H9 (cell line): ENCODE results near the gene GP1BA. TPM values are rescaled to one million over a fixed set of nuclear protein-coding genes. Genes with fewer than 3 reads are reported as not detected.

ENCODE experiments used
- DNase-seq: peaks from one replicate; pipeline ENCODE4 v3.0.0-alpha.2; 2017
- H2AFZ ChIP-seq: one replicate; pipeline ENCODE4 v1.6.1; 2013; ENCODE audit warnings: mild to moderate bottlenecking, low read length, control low read depth, moderate library complexity
- H2AK5ac ChIP-seq: 2 replicates; pipeline ENCODE4 v1.6.1; 2013; ENCODE audit warnings: low read length, control low read depth, mixed read lengths; ENCODE audit not compliant: insufficient read length
- H2BK120ac ChIP-seq: one replicate; pipeline ENCODE4 v1.6.1; 2013; ENCODE audit warnings: low read depth, mild to moderate bottlenecking, low read length, control low read depth, inconsistent platforms; ENCODE audit not compliant: poor library complexity, severe bottlenecking
- H2BK12ac ChIP-seq: 2 replicates; pipeline ENCODE4 v1.6.1; 2013; ENCODE audit warnings: low read length, control low read depth, mixed read lengths, low read depth; ENCODE audit not compliant: insufficient read length
- H2BK15ac ChIP-seq: 2 replicates; pipeline ENCODE4 v1.6.1; 2013; ENCODE audit warnings: low read depth, low read length, control low read depth
- H2BK20ac ChIP-seq: one replicate; pipeline ENCODE4 v1.6.1; 2013; ENCODE audit warnings: low read depth, mild to moderate bottlenecking, low read length, control low read depth, inconsistent platforms; ENCODE audit not compliant: poor library complexity, severe bottlenecking
- H2BK5ac ChIP-seq: 2 replicates; pipeline ENCODE4 v1.6.1; 2013; ENCODE audit warnings: low read length, control low read depth, mixed read lengths; ENCODE audit not compliant: insufficient read length
- H3K14ac ChIP-seq: 2 replicates; pipeline ENCODE4 v1.6.1; 2013; ENCODE audit warnings: low read length, control low read depth; ENCODE audit not compliant: insufficient read depth
- H3K18ac ChIP-seq: 2 replicates; pipeline ENCODE4 v1.6.1; 2013; ENCODE audit warnings: low read depth, mild to moderate bottlenecking, mixed read lengths, low read length, control low read depth; ENCODE audit not compliant: insufficient read length
- H3K23ac ChIP-seq: 2 replicates; pipeline ENCODE4 v1.6.1; 2013; ENCODE audit warnings: low read length, control low read depth, mixed read lengths, low read depth; ENCODE audit not compliant: insufficient read length
- H3K23me2 ChIP-seq: 2 replicates; pipeline ENCODE4 v1.6.1; 2013; ENCODE audit warnings: low read depth, mild to moderate bottlenecking, mixed read lengths, low read length, control low read depth; ENCODE audit not compliant: insufficient read length, poor library complexity, severe bottlenecking
- H3K27ac ChIP-seq: 2 replicates; pipeline ENCODE4 v1.5.1; 2013; ENCODE audit warnings: low read length, control low read depth, mixed read lengths, low read depth; ENCODE audit not compliant: insufficient read length
- H3K27me3 ChIP-seq: 2 replicates; pipeline ENCODE4 v1.6.1; 2013; ENCODE audit warnings: low read length, control low read depth, inconsistent platforms; ENCODE audit not compliant: insufficient read depth
- H3K4ac ChIP-seq: 2 replicates; pipeline ENCODE4 v1.6.1; 2013; ENCODE audit warnings: low read depth, mild to moderate bottlenecking, control low read depth, inconsistent platforms, low read length, moderate library complexity
- H3K4me1 ChIP-seq: 2 replicates; pipeline ENCODE4 v1.6.1; 2013; ENCODE audit warnings: low read length, control low read depth, inconsistent platforms; ENCODE audit not compliant: insufficient read depth
- H3K4me2 ChIP-seq: 2 replicates; pipeline ENCODE4 v1.6.1; 2013; ENCODE audit warnings: low read length, control low read depth, mixed read lengths; ENCODE audit not compliant: insufficient read length, insufficient read depth
- H3K56ac ChIP-seq: 2 replicates; pipeline ENCODE4 v1.6.1; 2013; ENCODE audit warnings: low read depth, mild to moderate bottlenecking, mixed read lengths, low read length, control low read depth; ENCODE audit not compliant: insufficient read length
- H3K79me1 ChIP-seq: 2 replicates; pipeline ENCODE4 v1.6.1; 2013; ENCODE audit warnings: low read depth, mild to moderate bottlenecking, moderate library complexity, low read length, control low read depth, inconsistent platforms; ENCODE audit not compliant: insufficient read depth, poor library complexity, severe bottlenecking
- H3K79me2 ChIP-seq: 2 replicates; pipeline ENCODE4 v1.6.1; 2013; ENCODE audit warnings: low read length, control low read depth, inconsistent platforms; ENCODE audit not compliant: insufficient read depth
- H3K9ac ChIP-seq: 2 replicates; pipeline ENCODE4 v1.6.1; 2013; ENCODE audit warnings: low read length, control low read depth, mixed read lengths; ENCODE audit not compliant: insufficient read length; ENCODE audit errors: extremely low read depth
- H3K9me3 ChIP-seq: one replicate; pipeline ENCODE4 v1.6.1; 2013; ENCODE audit warnings: low read depth, low read length, inconsistent platforms; ENCODE audit not compliant: control insufficient read depth
- H3T11ph ChIP-seq: one replicate; pipeline ENCODE4 v1.6.1; 2013; ENCODE audit warnings: mild to moderate bottlenecking, low read length, control low read depth, inconsistent platforms
- H4K20me1 ChIP-seq: one replicate; pipeline ENCODE4 v1.6.1; 2013; ENCODE audit not compliant: control insufficient read depth, insufficient read length, insufficient read depth
- H4K5ac ChIP-seq: 2 replicates; pipeline ENCODE4 v1.6.1; 2013; ENCODE audit warnings: low read depth, mild to moderate bottlenecking, mixed read lengths, low read length, control low read depth; ENCODE audit not compliant: insufficient read length
- H4K8ac ChIP-seq: replicated peaks from 2 replicates; pipeline ENCODE4 v1.6.1; 2013; ENCODE audit warnings: low read length, control low read depth, mixed read lengths, low read depth; ENCODE audit not compliant: insufficient read length
- H4K91ac ChIP-seq: 2 replicates; pipeline ENCODE4 v1.6.1; 2013; ENCODE audit warnings: low read depth, mild to moderate bottlenecking, moderate library complexity, mixed read lengths, low read length, control low read depth; ENCODE audit not compliant: insufficient read length
- H3K27ac Mint-ChIP-seq, 3 experiments: 2 replicates in 2 of 3; 3 replicates in 1 of 3; pipeline ENCODE4 v1.8.0; 2020 to 2021; ENCODE audit warnings: mixed read lengths in 3 of 3, mild to moderate bottlenecking in 1 of 3, moderate library complexity in 1 of 3
- H3K27me3 Mint-ChIP-seq: 2 replicates; pipeline ENCODE4 v1.8.0; 2021; ENCODE audit warnings: low read depth, mild to moderate bottlenecking, moderate library complexity, mixed read lengths
- H3K36me3 Mint-ChIP-seq, 3 experiments: 2 replicates in 2 of 3; 3 replicates in 1 of 3; pipeline ENCODE4 v1.8.0; 2020 to 2021; ENCODE audit warnings: low read depth in 3 of 3, mixed read lengths in 3 of 3; ENCODE audit not compliant: insufficient read depth in 1 of 3
- H3K4me1 Mint-ChIP-seq, 2 experiments: 2 replicates each; pipeline ENCODE4 v1.8.0; 2020; ENCODE audit warnings: mixed read lengths in 2 of 2
- H3K4me3 Mint-ChIP-seq, 2 experiments: 2 replicates in 1 of 2; 3 replicates in 1 of 2; pipeline ENCODE4 v1.8.0; 2020 to 2021; ENCODE audit warnings: mild to moderate bottlenecking in 2 of 2, mixed read lengths in 2 of 2, moderate library complexity in 1 of 2
- H3K9me3 Mint-ChIP-seq, 2 experiments: 2 replicates in 1 of 2; 3 replicates in 1 of 2; pipeline ENCODE4 v1.8.0; 2020; ENCODE audit warnings: mild to moderate bottlenecking in 2 of 2, mixed read lengths in 2 of 2, moderate library complexity in 1 of 2
- WGBS: extraction: QIAGEN DNeasy Blood & Tissue Kit; methylation state at CpG from one replicate; pipeline ENCODE4 v1.1.7; 2013; ENCODE audit warnings: missing lambda C conversion rate, low lambda C conversion rate, mixed read lengths; ENCODE audit not compliant: insufficient read length; ENCODE audit errors: extremely low coverage; 5-methylcytosine and 5-hydroxymethylcytosine counted together
- long read RNA-seq: library from polyadenylated mRNA; unstranded; transcript quantifications from one replicate; pipeline ENCODE4 v2.0.0, GENCODE V29; 2020
- total RNA-seq: library from RNA; stranded (reverse); gene quantifications from 2 replicates; pipeline ENCODE4 v1.2.1, GENCODE V29; 2021
- TF ChIP-seq, protein P1 (sequence below): fragments of 200-600 bp; sonication (generic); conservative IDR thresholded peaks from 3 replicates; pipeline ENCODE4 v1.8.0; 2021; ENCODE audit warnings: antibody characterized with exemption, mild to moderate bottlenecking

The GP1BA gene
- not detected in 2 replicates for total RNA-seq
- long read RNA-seq = 0 reads

DNA sequence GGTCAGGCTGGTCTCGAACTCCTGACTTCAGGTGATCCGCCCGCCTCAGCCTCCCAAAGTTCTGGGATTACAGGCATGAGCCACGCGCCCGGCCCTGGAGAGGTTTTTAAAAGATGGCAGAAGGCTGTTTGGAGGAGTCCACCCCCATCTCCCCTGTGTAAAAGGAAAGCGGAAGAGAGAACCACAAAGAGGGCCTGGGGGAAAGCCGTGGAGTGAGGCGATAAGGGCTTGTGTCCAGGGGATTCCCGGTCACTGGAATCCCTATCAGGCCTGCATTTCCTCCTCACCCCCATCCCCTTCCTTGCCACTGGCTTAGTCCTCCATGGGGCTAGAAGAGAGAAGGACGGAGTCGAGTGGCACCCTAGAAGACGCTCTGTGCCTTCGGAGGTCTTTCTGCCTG lies at the start of gene GP1BA:
GP1BA (plus strand) TSS at position 315 of the 400 bp plus-strand sequence. CDS start 328 bp downstream, outside the sequence.
- Histone ChIP-seq H3K23me2 (no peaks in the 10 kb centered on the region), H3K79me1 (no peaks in the 10 kb centered on the region), H3K79me2 (no peaks in the 10 kb centered on the region), H3K27ac (no peak within 1 kb of the TSS), H3K27me3 (no peaks in the 10 kb centered on the region), H3K4me1 (no peaks in the 10 kb centered on the region), H2BK120ac (no peak within 1 kb of the TSS), H2AFZ (no peak within 1 kb of the TSS), H4K91ac (no peak within 1 kb of the TSS), H2AK5ac (no peak within 1 kb of the TSS), H4K8ac (no peak within 1 kb of the TSS), H2BK5ac (no peak within 1 kb of the TSS), H2BK15ac (no peak within 1 kb of the TSS), H4K20me1 (peaks cover 3% of the 10 kb centered on the region), H3K4ac (no peak within 1 kb of the TSS), H3K9me3 (no peaks in the 10 kb centered on the region), H3K56ac (no peak within 1 kb of the TSS), H2BK12ac (no peak within 1 kb of the TSS), H3K4me2 (no peak within 1 kb of the TSS), H3K18ac (no peak within 1 kb of the TSS), H3K14ac (0 out of 2 replicates have a peak within 1 kb of the TSS, but pooled peaks have one; percentile 35), H3K9ac (no peak within 1 kb of the TSS), H4K5ac (no peak within 1 kb of the TSS), H2BK20ac (no peak within 1 kb of the TSS), H3K23ac (no peak within 1 kb of the TSS), H3T11ph (no peak within 1 kb of the TSS)
- Mint-ChIP-seq H3K9me3 (no peaks in the 10 kb centered on the region), H3K27ac (peak within 1 kb of the TSS in 1 of 3 experiments; percentile 87; a peak in 2 of 7 replicates), H3K4me1 (peaks cover 16 to 19% of the 10 kb centered on the region in 2 experiments), H3K27me3 (no peaks in the 10 kb centered on the region; the same call in 1 of the 2 replicates), H3K36me3 (peaks cover 5 to 37% (median 15%) of the 10 kb centered on the region in 3 experiments), H3K4me3 (no peak within 1 kb of the TSS)
- TF ChIP-seq, protein P1, sequence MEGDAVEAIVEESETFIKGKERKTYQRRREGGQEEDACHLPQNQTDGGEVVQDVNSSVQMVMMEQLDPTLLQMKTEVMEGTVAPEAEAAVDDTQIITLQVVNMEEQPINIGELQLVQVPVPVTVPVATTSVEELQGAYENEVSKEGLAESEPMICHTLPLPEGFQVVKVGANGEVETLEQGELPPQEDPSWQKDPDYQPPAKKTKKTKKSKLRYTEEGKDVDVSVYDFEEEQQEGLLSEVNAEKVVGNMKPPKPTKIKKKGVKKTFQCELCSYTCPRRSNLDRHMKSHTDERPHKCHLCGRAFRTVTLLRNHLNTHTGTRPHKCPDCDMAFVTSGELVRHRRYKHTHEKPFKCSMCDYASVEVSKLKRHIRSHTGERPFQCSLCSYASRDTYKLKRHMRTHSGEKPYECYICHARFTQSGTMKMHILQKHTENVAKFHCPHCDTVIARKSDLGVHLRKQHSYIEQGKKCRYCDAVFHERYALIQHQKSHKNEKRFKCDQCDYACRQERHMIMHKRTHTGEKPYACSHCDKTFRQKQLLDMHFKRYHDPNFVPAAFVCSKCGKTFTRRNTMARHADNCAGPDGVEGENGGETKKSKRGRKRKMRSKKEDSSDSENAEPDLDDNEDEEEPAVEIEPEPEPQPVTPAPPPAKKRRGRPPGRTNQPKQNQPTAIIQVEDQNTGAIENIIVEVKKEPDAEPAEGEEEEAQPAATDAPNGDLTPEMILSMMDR = no peak
- no peak for DNase-seq
- WGBS = no CpG with 5 or more reads among the region's 14 CpGs
